HG03039 (cell line): ENCODE results near the gene PECR.
"Not testable (repeated sequence)": the region's sequence is repeated elsewhere in the genome, so short reads cannot be mapped to it uniquely, and the experiment has no call there.

Experiments used
- ATAC-seq: cut with Tn5 transposase; IDR thresholded peaks from one replicate; pipeline ENCODE4 v1.9.1; 2021; ENCODE audit warnings: mild to moderate bottlenecking, moderate library complexity; ENCODE audit not compliant: unreplicated experiment

Gene PECR

GRCh38 chr2:216107320-216107719, 25.7 kb upstream of the PECR start:
- no peak for ATAC-seq

GRCh38 chr2:216104691-216105090, 23.1 kb upstream of the PECR start:
- ATAC-seq = no peak

GRCh38 chr2:216103213-216103612, 21.6 kb upstream of the PECR start:
- ATAC-seq = no peak

- no peak for ATAC-seq
Observed at GRCh38 chr2:216101109-216101508, 19.5 kb upstream of the PECR start.

- ATAC-seq = no peak
Observed at GRCh38 chr2:216098421-216099334, 17.1 kb upstream of the PECR start.

- ATAC-seq = no peak
Observed at GRCh38 chr2:216094701-216095100, 13.1 kb upstream of the PECR start.

- no peak for ATAC-seq
Observed at GRCh38 chr2:216092646-216093045, 11.0 kb upstream of the PECR start.

DNA sequence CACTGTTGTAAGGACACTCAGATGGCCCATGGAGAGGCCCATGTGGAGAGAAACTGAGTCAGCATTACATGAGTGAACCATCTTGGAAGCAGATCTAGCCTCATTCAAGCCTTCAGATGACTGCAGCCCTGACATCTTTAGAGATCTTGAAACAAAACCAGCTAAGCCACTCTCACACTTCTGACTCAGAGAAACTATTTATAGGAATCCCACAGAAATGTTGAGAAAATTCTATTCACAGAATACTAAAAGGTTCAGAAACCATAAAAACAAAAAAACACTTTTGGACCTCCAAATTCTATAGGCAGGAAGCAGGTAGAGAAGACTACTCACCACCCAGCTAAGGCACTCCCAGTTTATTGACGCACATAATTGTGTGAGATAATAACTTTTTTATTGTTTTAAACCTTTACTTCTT, 8.8 kb upstream of the PECR start:
- ATAC-seq = no peak

DNA sequence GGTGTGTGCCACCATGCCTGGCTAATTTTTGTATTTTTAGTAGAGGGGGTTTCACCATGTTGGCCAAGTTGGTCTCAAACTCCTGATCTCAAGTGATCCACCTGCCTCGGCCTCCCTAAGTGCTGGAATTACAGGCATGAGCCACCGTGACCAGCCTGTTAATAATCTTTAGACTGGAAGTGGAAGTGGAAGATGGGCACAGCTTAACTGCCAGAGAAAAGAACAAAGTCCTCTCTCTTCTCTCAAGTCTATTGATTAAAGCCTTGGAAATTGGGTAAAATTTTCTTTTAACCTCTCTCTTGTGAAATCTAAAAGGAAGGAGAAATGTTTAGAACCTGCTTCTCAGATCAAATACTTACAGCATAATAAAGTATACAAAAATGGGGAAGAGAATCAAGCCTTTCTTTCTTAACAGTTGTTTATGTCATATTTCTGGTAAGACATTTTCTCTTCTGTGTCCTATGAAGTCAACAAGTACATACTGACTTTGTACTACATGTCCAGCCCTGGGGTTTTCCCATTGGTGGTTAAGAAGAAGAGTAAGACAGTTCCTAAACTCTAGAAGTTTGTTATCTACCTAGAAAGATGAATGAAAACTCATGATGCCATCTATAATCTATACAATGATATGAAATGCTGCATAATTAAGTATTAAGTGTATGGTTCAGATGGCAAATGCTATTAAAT, 4.7 kb upstream of the PECR start:
- ATAC-seq = no peak

- ATAC-seq = no peak
Observed at GRCh38 chr2:216084547-216084946, 2.9 kb upstream of the PECR start.

DNA sequence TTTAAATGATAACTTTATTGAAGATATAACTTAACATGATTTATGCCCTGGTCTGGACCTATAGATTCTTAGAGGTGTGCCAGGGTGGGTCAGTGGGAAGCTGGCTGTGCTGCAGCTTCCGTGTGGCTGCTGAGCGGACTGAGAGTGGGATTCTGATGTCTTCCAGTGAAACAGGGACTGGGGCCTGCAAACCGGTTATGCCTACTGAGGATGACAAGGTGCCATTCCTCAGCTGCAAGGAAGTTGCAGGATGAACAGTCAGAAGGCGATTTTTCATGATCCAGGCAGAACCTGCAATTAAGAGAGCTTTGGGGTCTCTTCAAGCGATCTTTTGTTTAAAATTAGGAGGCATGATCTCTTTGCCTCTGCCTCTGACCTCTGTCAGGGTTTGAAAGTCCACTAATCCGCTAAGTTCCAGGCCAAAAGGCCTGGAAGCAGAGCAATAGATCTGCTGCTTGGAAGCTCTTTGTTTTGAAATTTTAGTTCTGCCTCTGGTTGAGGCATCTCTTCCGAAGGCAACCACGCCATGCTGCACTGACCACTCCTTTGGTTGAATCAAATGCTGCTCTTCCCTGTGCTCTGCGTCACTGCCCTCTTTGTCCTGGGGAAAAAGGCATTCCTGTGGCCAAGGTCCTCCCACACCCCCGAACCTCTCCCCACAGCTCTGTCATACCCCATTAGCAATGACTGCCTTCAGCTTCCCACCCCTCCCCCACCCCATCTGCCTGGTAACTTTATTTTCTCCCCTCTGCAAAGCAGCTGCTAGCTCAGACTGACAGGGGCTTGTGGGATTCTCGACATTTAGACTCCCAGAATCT, 2.1 kb upstream of the PECR start:
- no peak for ATAC-seq

DNA sequence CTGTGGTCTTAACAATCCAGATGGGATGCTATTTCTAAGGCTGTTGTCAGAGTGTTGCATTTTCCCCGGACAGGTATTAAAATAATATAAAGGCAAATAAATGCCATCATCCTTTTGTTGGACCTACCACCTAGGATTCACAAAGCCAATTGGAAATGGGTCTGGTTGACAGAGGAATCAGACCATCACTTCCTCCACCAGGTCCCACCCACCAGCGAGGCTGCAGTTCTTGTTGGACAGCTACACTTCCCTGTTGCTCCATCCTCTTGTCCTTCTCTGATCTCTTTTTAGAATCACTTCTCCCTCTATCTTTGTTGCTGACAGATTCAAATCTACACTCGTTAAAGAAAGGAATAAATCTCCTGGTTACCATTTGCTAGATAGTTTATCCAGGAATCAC, 1.2 kb upstream of the PECR start:
- ATAC-seq = no peak

GRCh38 chr2:216082117-216082711, 605 bp upstream of the PECR start:
- no peak for ATAC-seq

GRCh38 chr2:216081012-216081411, 597 bp downstream of the PECR start:
- ATAC-seq = no peak

- not testable (repeated sequence) for ATAC-seq
Observed at GRCh38 chr2:216080048-216080447, 1.6 kb downstream of the PECR start.

GRCh38 chr2:216078776-216079175, 2.8 kb downstream of the PECR start:
- ATAC-seq = no peak

DNA sequence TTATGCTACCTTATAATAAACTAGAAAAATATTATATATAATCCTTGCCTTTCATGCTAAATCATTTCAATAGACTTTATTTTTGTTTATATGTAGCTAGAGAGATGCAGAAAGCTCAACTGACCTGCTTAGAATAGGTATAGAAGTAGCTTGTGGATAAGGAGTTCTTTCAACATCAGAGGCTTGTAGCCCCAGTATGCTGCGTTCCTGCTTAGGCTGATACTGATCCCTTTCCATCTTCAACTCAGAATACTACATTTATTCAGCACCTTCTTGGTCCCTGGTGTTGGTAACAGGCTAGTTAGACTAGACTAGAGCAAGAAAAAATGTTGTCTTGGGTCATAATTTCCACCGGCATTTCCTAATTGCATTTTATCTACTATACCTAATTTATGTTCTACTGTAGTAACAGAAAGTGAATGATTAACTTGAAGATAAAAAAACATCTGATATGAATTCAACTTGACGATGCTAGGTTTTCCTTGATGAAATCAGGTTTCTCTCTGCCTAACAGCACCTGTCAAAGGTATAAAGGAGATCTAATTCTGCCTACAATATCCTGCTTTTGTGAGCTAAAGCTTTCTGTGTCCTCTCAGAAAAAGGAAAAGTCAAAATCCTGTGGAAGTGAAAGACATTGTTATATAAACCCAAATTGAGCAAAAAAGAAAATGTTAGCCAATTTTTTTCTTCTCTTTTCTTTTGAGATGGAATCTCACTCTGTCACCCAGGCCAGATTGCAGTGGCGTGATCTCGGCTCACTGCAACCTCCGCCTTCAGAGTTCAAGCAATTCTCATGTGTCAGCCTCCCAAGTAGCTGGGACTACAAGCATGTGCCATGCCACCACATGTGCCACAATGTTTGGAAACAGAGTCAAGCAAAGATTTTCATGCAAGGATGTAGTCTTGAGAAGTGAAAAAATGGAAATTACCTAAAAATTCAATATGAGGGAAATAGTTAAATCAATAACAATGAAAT, 5.8 kb downstream of the PECR start:
- no peak for ATAC-seq

- no peak for ATAC-seq
Observed at GRCh38 chr2:216074794-216075193, 6.8 kb downstream of the PECR start.

DNA sequence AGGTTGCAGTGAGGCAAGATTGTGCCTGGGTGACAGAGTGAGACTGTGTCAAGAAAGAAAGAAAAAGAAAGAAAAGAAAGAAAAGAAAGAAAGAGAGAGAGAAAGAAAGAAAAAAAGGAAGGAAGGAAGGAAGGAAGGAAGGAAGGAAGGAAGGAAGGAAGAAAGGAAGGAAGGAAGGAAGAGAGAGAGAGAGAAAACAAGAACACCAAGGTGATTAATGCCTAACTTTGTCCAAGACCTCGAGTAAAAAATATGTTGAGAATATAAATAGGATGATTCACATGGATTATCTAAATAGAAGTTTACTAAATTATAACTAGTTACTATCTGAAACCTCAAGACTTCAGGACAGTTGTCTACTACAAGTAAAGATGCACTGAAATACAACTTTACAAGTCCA, 7.2 kb downstream of the PECR start:
- ATAC-seq = no peak

- ATAC-seq = no peak
Observed at GRCh38 chr2:216073773-216074172, 7.8 kb downstream of the PECR start.
